Heart left ventricle (tissue), 16 donors: Measurements from ENCODE around the gene TAS2R42. TPM values are rescaled to one million over a fixed set of nuclear protein-coding genes. Genes with fewer than 3 reads are reported as not detected.

Experiments used
- ATAC-seq, 4 donors: fragments of 200-7000 bp; cut with Tn5 transposase; one replicate each; pipeline ENCODE4 v1.9.1; 2020 to 2022; ENCODE audit warnings: moderate library complexity in 4 of 4, mild to moderate bottlenecking in 3 of 4, moderate number of reproducible peaks in 1 of 4
- DNase-seq, 5 donors: peaks; one replicate each; pipeline ENCODE4 v3.0.0-alpha.2; 2020
- H3K27ac ChIP-seq, 12 donors: fragments of 200-600 bp; sonication (generic) in 4 of 12; one replicate each; pipeline versions ENCODE4 v1.5.0 to v1.8.0; 2016 to 2022; ENCODE audit warnings: mild to moderate bottlenecking in 2 of 12
- H3K27me3 ChIP-seq, 9 donors: fragments of 200-600 bp; sonication (generic) in 2 of 9; one replicate each; pipeline versions ENCODE4 v1.5.1 to v1.8.0; 2016 to 2022; ENCODE audit warnings: mild to moderate bottlenecking in 3 of 9
- H3K36me3 ChIP-seq, 9 donors: fragments of 200-600 bp; sonication (generic) in 2 of 9; one replicate each; pipeline versions ENCODE4 v1.5.0 to v1.8.0; 2018 to 2022; ENCODE audit warnings: mild to moderate bottlenecking in 2 of 9
- H3K4me1 ChIP-seq, 12 donors: fragments of 200-600 bp; sonication (generic) in 4 of 12; one replicate each; pipeline versions ENCODE4 v1.5.0 to v1.8.0; 2016 to 2022; ENCODE audit warnings: mild to moderate bottlenecking in 3 of 12
- H3K4me3 ChIP-seq, 12 donors: fragments of 200-600 bp; sonication (generic) in 4 of 12; one replicate each; pipeline versions ENCODE4 v1.5.0 to v1.8.0; 2017 to 2022; ENCODE audit warnings: mild to moderate bottlenecking in 9 of 12, moderate library complexity in 4 of 12
- H3K9me3 ChIP-seq, 12 donors: fragments of 200-600 bp; sonication (generic) in 4 of 12; one replicate each; pipeline versions ENCODE4 v1.5.0 to v1.8.0; 2016 to 2022; ENCODE audit warnings: mild to moderate bottlenecking in 1 of 12
- POLR2A ChIP-seq, 2 donors: fragments of 450-650 bp; IDR thresholded peaks; one replicate each; pipeline ENCODE4 v1.6.1; 2017; ENCODE audit warnings: antibody characterized with exemption in 2 of 2, mild to moderate bottlenecking in 2 of 2, moderate library complexity in 2 of 2
- WGBS, 4 donors: extraction: QIAGEN DNeasy Blood & Tissue Kit in 2 of 4; methylation state at CpG; one replicate each; pipeline versions ENCODE4 v1.1.5 to v1.1.7; 2013 to 2018; 5-methylcytosine and 5-hydroxymethylcytosine counted together
- intact Hi-C, 10 donors: fragments of 100-400 bp; cut with DNase I; formaldehyde crosslinking; loops; one replicate each; pipeline versions ENCODE4 v1.11.1 to v1.14.2; 2022
- polyA plus RNA-seq, 2 donors: library from polyadenylated mRNA; stranded (reverse); fragments of 200-250 nt; gene quantifications; one replicate each; pipeline ENCODE4 v1.2.3, GENCODE V29; 2013
- total RNA-seq, 9 donors: library from RNA; depleted of rRNA in 2 of 9; stranded (reverse); fragments of >200 nt in 2 of 9; fragmentation: NEBNext Ultra II Directional in 3 of 9; extraction: Animal tissue kit (Norgen Biotek cat#: 25700) in 3 of 9; gene quantifications; one replicate each; pipeline versions ENCODE4 v1.1.0 to v1.2.4, GENCODE V29; 2016 to 2023
- TF ChIP-seq, protein P1 (sequence below), 12 donors: fragments of 200-600 bp; sonication (generic) in 4 of 12; IDR thresholded peaks; one replicate each; pipeline versions ENCODE4 v1.5.0 to v1.8.0; 2018 to 2022; ENCODE audit warnings: antibody characterized with exemption in 12 of 12, mild to moderate bottlenecking in 5 of 12
- donor health status: ischemic (EF 13 %, LVEDD 7.1; RV severe dilation, severe dysfunction).
- donor health status: healthy with polysubstance abuse.
- donor health status: DM: no; HTN: yes; CAD: no.
- donor health status: DM: no; HTN: no; CAD: no.
- donor health status: ischemic (EF 25% LVEDD 6.9; RV normal size, moderate dysfunction).
- donor health status: ischemic (EF 25% LVEDD 5.7; RV mildly dilated, moderate dysfunction).
- donor health status: healthy.
- donor health status: DM: yes; HTN: yes; CAD: no.
- donor health status: ischemic (EF 35%, LVEDD 5.7; RV mildly dilated, moderate dysfunction).
- donor health status: nonischemic (EF 11% LVEDD 7.7; RV severe dilation, severe dysfunction).
- donor health status: DM: yes; HTN: yes; CAD: no.
- donor health status: PGD.
- donor health status: ischemic (EF 29% LVEDD 5.4; RV normal size, mild dysfunction).
- donor health status: nonischemic (EF 23%, LVEDD 6.1; RV moderate dilation, normal function).

TAS2R42 gene
- total and polyA plus RNA-seq, 11 donors = not detected

DNA sequence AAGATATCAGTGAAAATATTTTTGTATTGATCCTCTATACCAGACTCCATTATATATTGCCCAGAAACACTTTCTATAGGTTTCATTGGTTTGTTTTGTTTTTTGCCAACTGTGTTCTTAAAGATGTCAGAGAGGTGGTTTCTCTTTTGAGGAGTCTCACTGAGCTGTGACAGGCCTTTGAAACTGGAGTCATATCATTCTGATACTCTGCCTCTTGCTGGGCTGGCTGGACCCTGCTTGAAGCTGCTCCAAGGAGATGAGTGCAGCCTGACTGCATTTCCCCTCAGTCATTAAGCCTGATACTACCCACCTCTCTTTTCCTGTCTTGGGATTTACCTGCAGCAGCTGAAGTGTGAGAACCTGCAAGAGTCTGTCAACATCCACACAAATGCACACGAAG is 35.9 kb downstream of the TAS2R42 start:
- no peaks in the 10 kb centered on the region for H3K27me3 ChIP-seq
- TF ChIP-seq, protein P1, sequence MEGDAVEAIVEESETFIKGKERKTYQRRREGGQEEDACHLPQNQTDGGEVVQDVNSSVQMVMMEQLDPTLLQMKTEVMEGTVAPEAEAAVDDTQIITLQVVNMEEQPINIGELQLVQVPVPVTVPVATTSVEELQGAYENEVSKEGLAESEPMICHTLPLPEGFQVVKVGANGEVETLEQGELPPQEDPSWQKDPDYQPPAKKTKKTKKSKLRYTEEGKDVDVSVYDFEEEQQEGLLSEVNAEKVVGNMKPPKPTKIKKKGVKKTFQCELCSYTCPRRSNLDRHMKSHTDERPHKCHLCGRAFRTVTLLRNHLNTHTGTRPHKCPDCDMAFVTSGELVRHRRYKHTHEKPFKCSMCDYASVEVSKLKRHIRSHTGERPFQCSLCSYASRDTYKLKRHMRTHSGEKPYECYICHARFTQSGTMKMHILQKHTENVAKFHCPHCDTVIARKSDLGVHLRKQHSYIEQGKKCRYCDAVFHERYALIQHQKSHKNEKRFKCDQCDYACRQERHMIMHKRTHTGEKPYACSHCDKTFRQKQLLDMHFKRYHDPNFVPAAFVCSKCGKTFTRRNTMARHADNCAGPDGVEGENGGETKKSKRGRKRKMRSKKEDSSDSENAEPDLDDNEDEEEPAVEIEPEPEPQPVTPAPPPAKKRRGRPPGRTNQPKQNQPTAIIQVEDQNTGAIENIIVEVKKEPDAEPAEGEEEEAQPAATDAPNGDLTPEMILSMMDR (IDR thresholded peaks at IDR 0.05) = no peak
- no peak for TF ChIP-seq POLR2A (IDR thresholded peaks at IDR 0.05)
- 29 to 41% (median 37%) methylated on average over 1 of the region's 1 CpG for WGBS, 4 donors
- DNase-seq = no peak
- peaks cover 0 to 4% (median 0%) of the 10 kb centered on the region in 9 donors for H3K36me3 ChIP-seq
- no peak overlapping the region for H3K27ac ChIP-seq
- no peak overlapping the region for H3K4me3 ChIP-seq
- H3K9me3 ChIP-seq = peaks cover 0 to 22% (median 1%) of the 10 kb centered on the region in 12 donors
- H3K4me1 ChIP-seq = peaks cover 0 to 8% (median 0%) of the 10 kb centered on the region in 12 donors
- intact Hi-C loops = no loop called here
- ATAC-seq = no peak

DNA sequence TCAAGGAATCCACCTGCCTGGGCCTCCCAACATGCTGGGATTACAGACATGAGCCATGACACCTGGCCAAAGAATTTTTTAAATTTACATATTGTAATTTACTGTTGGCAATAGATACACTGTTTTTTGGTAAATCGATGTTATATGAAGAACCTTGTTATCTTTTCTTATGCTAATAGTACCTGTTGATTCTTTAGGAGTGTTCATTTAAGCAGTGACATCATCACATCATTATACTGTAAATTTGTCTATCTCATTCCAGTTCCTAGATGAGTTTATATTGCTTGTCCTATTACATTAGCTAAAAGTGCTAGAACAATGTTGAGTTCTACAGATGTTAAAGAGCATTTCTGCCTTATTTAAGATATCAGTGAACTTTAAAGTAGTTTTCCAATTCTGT is 39.3 kb downstream of the TAS2R42 start:
- intact Hi-C loops = no loop called here
- Histone ChIP-seq H3K27ac (no peak overlapping the region), H3K9me3 (peaks cover 0 to 29% (median 0%) of the 10 kb centered on the region in 12 donors), H3K4me1 (peaks cover 0 to 7% (median 0%) of the 10 kb centered on the region in 12 donors), H3K4me3 (no peak overlapping the region), H3K36me3 (peaks cover 0 to 4% (median 0%) of the 10 kb centered on the region in 9 donors), H3K27me3 (no peaks in the 10 kb centered on the region)
- DNase-seq = no peak
- ATAC-seq = no peak
- WGBS, 4 donors = 93 to 100% (median 98%) methylated on average over 1 of the region's 1 CpG
- TF ChIP-seq POLR2A (IDR thresholded peaks at IDR 0.05) = no peak
- TF ChIP-seq, protein P1 (IDR thresholded peaks at IDR 0.05) = no peak

DNA sequence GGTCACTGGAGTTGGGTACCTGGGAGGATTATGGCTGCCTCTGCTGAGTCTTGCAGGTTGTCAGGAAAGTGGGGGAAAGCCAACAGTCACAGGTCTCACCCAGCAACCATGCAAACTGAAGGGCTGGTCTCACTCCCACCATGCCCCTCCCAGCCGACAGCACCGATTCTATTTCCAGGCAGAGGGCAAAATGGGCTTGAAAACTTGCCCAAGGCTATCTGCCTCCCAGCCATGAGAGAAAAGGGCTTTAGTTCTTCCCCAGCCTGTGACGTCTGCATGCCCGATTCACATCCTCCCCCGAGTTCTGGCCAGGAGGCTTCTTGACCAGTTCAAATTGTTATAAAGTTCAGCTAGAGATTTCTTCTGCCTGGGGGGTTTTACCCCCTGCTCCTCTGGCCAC is 42.4 kb downstream of the TAS2R42 start:
- H3K4me3 ChIP-seq = no peak overlapping the region
- no peak for DNase-seq
- TF ChIP-seq, protein P1 (IDR thresholded peaks at IDR 0.05) = no peak
- no peak for TF ChIP-seq POLR2A (IDR thresholded peaks at IDR 0.05)
- 79 to 99% (median 93%) methylated on average over 3 to 5 of the region's 5 CpGs for WGBS, 4 donors
- intact Hi-C loops = no loop called here
- ATAC-seq = no peak
- no peaks in the 10 kb centered on the region for H3K27me3 ChIP-seq
- H3K36me3 ChIP-seq = no peaks in the 10 kb centered on the region
- peaks cover 0 to 29% (median 0%) of the 10 kb centered on the region in 12 donors for H3K9me3 ChIP-seq
- H3K4me1 ChIP-seq = no peaks in the 10 kb centered on the region
- no peak overlapping the region for H3K27ac ChIP-seq

DNA sequence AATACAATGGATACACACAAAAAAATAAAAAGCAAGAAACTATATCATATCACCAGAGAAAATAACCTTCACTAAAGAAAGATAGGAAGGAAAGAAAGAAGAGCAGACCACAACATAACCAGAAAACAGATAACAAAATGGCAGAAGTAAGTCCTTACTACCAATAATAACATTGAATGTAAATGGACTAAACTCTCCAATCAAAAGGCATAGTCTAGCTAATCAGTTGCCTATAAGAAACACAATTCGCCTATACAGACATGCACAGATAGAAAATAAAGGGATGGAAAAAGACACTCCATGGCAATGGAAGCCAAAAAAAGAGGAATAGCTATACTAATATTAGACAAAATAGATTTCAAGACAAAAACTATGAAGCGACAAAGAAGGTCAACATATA is 43.4 kb downstream of the TAS2R42 start:
- WGBS, 4 donors = 50 to 97% (median 79%) methylated on average over 2 of the region's 2 CpGs
- DNase-seq (no peak), ATAC-seq (no peak)
- Histone ChIP-seq H3K4me3 (no peak overlapping the region), H3K9me3 (peaks cover 0 to 29% (median 0%) of the 10 kb centered on the region in 12 donors), H3K27me3 (no peaks in the 10 kb centered on the region), H3K27ac (no peak overlapping the region), H3K4me1 (no peaks in the 10 kb centered on the region), H3K36me3 (no peaks in the 10 kb centered on the region)
- intact Hi-C loops = no loop called here
- TF ChIP-seq, protein P1 (IDR thresholded peaks at IDR 0.05) = no peak
- no peak for TF ChIP-seq POLR2A (IDR thresholded peaks at IDR 0.05)
